Endometrial microvascular endothelial cells (primary cell): ENCODE data around the gene SMIM7. TPM values are rescaled to one million over a fixed set of nuclear protein-coding genes. Genes with fewer than 3 reads are reported as not detected.
"Not testable (repeated sequence)": the region's sequence is repeated elsewhere in the genome, so short reads cannot be mapped to it uniquely, and the experiment has no call there.

Source experiments
- in situ Hi-C: cut with HindIII; loops from 2 replicates; pipeline ENCODE4 v1.10.0; 2017; ENCODE audit warnings: low sequenced_read_pairs, low pct_unique_long_range_greater_than_20kb; ENCODE audit errors: inconsistent ontology term
- total RNA-seq: library from RNA; depleted of rRNA; stranded (reverse); fragments of >200 nt; gene quantifications from one replicate; pipeline ENCODE4 v1.2.3, GENCODE V29; 2015; ENCODE audit errors: inconsistent ontology term

The SMIM7 gene
- total RNA-seq, 1 donor from 2014 or later: 114 TPM

DNA sequence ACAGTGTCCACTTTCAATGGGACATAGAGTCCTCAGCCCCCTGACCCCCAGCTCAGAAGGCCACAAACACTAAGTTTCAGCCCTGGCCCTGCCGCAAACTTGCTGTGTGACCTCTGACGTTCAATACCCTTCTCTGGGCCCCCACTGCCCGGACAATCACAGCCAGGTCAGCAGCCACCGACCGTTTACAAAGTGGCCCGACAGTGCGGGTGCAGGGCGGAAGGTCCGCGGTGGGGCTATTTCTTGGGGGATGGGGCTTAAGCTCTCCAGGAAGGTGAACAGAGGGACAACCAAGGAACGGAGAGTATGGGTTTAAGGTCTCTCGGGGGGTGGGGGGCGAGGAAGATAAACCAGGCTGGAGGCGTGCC lies 496 bp downstream of the SMIM7 start:
- in situ Hi-C loops: no loop called here

DNA sequence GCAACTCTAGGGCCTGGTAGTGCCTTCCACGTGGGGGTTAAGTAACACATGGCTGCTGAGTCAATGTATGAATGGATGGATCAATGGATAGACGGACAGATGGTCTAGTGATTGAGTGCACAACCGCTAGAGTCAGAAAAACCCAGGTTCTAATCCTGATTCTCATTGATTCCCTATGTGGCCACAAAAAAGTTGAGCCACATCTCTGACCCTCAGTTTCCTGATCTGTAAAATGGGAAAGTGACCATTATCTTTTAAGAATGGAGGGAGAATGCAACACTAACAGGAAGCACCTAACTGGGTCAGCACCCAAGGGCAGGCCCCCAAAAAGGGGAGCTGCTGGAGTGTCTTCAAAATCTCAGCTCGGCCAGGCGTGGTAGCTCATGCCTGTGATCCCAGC lies 2.6 kb downstream of the SMIM7 start:
- in situ Hi-C loops: no loop called here

DNA sequence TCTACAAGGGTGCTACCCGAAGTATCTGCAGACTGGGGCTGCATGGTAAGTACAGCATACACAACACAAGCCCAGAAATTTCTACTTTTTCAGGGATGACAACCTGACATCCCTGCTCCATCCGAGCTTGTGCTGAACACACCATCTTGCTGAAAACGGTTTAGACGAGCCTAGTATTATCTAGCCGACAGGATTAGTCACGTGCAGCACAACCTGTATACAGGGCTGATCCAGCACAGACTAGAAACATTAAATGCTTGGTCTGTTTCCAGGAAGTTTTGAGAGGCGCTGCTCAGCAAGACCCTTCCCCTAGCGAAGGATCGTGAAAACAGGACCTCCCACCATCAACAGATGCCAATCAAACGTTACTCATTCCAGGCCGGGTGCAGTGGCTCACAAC lies 4.2 kb downstream of the SMIM7 start:
- in situ Hi-C loops: no loop called here

DNA sequence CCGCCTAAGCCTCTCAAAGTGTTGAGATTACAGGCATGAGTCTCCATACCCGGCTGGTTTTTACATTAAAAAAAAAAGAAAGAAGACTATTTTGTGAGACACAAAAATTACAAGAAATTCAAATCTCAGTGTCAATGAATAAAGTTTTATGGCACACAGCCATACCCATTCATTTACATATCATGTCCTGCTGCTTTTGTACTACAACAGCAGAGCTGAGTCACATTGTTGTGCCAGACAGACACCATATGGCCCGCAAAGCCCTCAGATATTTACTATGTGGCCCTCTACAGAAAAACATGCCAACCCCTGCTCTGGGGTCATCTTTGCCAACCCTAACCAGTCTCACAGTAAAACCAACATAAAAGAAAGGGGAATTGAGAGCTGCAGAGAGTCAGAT lies 5.3 kb downstream of the SMIM7 start:
- in situ Hi-C loops: no loop called here

DNA sequence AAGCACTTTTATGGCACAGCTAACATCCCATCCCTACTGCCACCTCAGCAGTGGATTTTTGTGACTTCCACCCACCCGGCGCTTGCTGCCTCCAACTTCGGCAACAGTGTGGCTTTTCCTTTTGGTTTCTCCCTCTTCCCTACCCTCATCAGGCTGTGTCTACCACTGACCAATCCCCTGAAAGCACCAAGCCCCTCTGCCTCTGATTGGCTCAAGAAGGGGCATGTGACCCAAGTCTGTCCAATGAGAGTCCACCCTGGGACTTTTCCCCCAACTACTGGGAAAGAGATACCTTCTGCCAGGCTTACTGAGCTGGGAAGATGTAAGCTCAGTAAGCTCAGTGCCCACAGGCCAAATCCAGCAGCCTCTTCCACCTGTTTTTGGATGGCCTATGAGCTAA lies 5.8 kb downstream of the SMIM7 start:
- in situ Hi-C loops: no loop called here

DNA sequence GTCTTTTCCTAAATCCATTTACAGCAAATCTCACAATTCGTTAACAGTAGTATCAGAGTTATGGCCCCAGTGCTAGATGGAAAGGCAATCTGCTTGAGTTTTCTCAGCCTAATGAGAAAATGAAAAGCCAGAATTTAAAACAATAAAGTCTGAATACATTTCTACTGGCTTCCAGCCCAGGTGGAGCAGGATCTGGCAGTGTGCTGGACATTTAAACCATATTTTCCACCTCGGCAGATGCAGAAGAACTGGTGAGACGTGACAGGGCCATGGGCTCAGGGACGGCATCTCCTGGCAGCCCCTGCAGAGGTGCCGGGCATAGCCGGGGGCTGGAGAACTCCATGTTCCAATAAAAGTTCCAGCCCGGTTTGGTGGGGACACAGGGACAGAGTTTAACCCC lies 7.1 kb downstream of the SMIM7 start:
- in situ Hi-C loops: no loop called here

DNA sequence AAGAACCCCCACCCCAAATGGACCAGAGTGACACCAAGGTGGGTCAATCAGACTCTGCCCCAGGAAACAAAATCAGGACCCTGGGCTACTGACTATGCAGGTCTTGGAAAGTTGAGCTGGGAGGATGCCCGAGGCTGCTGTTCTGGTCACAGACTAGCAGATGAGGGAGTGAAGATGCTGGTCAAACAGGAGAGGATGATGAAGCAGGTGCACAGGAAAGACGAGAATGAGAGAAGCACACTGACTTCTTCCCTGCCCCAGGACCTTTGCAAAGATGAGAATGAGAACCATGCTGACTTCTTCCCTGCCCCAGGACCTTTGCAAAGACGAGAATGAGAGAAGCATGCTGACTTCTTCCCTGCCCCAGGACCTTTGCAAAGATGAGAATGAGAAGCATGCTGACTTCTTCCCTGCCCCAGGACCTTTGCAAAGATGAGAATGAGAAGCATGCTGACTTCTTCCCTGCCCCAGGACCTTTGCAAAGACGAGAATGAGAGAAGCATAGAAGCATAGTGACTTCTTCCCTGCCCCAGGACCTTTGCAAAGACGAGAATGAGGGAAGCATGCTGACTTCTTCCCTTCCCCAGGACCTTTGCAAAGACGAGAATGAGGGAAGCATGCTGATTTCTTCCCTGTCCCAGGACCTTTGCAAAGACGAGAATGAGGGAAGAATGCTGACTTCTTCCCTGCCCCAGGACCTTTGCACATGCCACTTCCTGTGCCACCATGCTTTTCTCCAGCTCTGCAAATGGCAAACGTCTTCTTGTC lies 8.3 kb downstream of the SMIM7 start:
- in situ Hi-C loops: not testable (repeated sequence)

DNA sequence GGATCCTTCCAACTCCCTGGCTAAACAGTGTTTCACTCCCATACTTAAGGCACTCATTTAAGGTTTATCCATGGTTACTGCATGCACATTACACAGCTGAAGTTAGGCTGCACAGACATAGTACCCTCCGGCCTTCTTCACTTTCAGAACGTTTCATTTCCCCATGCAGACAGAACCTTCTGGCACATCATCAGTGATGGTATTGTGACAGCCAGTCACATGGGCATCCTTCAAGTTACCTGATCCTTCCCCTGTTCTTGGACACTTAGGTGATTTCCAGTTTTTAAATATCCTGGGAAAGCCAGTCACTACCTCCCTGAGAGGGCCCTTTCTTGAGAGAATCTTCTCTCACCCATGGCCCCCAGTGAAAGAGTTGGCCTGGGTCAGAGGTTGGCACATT lies 9.1 kb downstream of the SMIM7 start:
- in situ Hi-C loops: no loop called here

DNA sequence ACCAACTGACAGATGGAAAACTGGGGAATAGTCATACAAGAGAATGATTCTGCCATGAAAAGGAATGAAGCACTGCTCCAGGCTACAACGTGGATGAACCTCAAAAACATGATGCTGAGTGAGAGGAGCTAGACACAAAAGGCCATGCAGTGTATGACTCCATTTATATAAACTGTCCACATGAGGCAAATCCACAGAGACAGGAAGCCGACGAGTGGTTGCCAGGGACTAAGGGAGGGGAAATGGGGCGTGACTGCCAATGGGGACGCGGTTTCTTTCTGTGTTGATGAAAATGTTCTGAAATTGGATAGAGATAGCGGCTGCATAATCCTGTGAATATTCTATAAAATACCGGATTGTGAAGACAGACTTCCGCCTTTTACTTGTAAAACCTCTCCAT lies 10.2 kb downstream of the SMIM7 start:
- in situ Hi-C loops: no loop called here

DNA sequence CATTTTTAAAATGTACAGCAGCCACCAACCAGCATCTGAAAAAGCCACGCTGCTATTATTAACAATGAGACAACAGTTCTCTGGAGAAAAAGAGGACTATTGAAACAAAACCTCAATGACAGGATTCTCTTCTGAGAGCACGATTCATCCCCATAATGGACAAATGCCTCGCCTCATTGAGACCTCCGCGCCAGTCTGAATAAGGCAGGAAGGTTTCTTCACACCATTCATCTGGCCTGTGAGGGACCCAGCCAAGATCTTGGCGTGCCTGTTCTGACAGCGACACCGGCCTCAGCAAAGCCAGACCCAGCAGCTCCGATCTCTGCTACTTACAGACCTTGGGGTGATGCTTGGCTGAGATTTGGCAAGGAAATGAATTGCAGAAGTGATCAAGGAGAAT lies 14.8 kb downstream of the SMIM7 start:
- in situ Hi-C loops: no loop called here

DNA sequence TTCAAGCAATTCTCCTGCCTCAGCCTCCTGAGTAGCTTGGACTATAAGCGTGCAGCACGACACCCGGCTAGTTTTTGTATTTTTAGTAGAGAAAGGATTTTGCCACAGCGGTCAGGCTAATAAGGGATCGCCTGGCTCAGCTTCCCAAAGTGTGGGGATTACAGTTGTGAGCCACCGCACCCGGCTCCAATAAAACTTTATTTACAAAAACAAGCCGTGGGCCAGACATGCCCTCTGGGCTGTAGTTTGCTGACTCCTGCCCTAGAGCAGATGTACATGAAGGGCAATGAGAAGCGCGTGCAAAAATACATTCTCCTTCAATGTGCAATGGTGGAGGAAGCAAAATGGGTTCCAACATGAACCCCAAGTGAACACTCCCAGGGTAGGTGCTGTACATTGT lies 18.2 kb downstream of the SMIM7 start:
- in situ Hi-C loops: no loop called here

DNA sequence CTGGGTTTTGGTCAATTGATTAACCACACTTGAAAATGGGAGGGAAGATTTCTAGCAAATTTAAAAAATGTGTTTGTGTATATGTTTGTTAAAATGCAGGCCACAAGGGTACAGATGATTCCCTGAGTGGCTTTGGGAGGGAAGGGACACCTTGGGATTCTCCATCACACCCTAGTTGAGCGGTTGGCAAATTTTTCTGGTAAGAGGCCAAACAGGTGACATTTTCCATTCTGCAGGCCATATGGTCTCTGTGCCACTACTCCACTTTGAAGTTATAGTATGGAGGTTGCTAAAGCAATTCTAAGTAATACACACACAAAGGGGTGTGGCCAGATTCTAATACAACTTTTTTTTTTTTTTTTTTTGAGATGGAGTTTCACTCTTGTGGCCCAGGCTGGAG lies 19.0 kb downstream of the SMIM7 start:
- in situ Hi-C loops: no loop called here

DNA sequence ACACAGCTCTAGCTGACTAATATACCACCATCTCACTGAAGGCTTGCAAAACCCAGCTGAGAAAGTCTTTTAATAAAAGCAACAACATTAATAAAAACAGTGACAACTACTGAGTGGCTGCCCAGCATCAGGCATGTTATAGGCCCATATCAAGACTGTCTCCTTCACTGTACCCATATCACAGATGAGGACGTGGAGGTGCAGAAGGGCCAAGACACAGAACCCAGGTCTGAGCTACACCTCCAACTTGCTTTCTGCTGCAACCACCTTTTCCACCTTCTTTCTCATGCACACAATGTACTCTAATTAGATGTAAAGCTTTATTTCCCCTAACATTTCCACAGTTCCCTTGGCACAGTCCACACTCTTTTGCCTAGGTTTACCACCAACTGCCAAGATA lies 21.3 kb downstream of the SMIM7 start:
- in situ Hi-C loops: no loop called here

DNA sequence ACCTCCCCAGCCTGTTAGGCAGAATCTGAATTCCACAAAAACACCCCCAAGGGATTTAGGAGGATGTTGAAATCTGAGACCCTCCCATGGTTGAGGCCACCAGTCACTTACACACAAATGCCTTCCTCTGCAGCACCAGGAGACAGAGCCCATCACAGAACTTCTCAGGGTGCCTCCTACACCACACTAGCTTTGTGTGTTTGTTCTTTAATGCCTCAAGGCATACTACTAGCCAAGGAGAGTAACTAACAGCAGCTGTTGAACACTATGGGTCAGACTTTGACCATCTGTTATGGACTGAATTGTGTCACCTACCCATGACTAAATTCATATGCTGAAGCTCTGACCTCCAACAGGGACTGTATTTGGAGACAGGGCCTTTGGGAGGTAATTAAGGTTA lies 22.4 kb downstream of the SMIM7 start:
- in situ Hi-C loops: no loop called here

DNA sequence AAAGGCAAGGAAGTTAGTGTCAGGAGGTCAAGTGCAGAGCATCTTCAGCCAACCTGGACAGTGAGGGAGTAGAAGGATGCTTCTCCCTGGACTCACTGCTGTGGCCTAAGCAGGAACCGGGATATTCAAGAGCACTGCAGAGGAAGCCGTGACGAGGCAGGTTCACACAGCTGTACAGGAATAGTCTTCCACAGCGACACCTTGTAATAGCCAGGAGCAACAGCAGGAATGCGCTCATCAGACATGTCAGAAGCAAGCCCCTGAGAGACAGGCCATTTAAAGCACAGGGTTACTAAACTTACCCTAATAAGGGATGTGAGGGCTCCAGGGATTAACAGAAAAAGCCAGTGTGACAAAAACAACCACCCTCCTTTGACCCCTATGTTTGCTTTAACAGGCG lies 28.5 kb downstream of the SMIM7 start:
- in situ Hi-C loops: no loop called here

DNA sequence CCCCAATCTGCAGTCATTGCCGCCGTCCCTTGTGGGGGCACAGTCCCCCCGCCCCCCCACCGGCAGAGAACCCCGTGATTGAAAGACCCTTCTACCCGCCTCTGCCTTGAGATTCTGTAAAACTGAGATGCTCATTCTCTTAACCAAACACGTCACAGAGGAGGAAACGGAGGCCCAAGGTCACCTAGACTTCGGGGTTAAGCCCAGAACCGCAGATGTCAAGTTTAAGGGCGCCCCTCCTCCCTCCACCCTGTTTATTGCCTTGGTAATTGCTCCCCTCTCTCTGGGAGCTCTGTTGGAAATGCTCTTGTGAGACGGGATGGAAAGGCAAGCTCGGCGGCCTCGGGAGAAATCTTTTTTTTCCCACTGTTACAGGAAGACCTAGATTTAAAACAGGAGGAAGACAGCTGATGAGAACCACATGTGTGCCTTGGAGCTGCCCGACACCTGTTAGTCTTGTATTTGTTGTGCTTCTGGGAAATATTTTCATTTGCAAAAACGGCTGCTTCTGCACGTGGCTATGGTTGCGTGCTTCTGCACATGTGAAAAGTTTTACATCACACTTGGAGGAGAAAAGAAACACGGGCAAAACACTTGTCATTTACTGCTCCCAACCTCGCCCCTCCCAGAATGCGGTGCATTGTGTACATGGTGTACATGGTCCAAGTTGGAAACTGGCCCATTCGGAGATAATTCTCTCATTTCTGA lies 30.8 kb downstream of the SMIM7 start:
- in situ Hi-C loops: no loop called here

DNA sequence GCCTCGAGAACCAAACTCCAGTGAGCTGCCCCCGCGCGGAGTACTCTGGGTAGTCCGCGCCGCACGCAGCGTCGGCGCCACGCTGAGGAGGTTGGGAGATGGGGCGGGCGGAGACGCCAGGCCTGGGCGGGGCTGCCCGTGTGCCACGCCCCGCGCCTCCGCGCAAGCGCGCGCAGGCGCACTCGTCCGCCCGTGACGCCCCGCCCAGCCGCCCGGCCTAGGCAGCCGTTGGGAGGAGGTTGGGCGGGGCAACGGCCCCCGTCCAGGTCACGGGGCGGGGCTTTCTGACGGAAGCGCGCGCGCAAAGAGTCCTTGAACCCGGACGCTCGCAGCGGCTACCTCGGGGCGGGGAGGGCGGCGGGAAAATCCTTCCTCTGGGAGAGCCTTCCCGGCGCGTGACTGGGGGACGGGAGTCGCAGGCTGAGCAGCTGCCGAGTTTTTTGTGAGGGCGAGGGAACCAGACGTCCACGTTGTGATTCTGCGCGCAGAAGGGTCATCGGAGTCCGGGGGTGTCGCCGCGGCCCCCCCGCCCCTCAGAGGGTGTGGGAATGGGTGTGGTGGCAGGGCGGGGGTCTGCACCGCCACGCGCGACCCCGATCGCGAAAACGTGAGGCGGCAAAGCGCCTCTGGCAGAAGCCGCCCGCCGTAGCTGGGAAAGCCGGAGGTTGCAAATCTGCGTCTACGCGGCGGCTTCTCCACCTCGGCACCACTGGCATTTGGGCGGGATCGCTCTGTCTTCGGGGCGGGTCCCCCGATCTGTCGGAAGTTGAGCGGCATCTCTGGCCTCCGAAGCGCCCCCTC lies 31.6 kb downstream of the SMIM7 start, which contains the start of gene MED26:
Gene MED26 (minus strand): TSS at position 22 of the 801 bp plus-strand sequence. CDS start 261 bp downstream, outside the sequence.
- in situ Hi-C loops: no loop called here

DNA sequence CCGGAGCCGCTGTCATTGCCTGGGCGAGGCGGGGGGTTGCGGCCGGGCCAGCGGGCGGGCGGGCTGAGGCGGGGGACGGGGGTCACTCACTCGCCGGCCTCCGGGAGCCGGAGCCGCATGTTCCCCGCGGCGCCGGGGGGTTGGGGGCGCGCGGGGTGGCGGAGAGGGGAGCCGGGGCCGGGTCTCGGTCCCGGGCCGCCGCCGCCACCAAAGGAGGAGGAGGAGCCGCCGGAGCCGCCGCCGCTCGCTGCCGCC lies 32.1 kb downstream of the SMIM7 start:
- in situ Hi-C loops: no loop called here

DNA sequence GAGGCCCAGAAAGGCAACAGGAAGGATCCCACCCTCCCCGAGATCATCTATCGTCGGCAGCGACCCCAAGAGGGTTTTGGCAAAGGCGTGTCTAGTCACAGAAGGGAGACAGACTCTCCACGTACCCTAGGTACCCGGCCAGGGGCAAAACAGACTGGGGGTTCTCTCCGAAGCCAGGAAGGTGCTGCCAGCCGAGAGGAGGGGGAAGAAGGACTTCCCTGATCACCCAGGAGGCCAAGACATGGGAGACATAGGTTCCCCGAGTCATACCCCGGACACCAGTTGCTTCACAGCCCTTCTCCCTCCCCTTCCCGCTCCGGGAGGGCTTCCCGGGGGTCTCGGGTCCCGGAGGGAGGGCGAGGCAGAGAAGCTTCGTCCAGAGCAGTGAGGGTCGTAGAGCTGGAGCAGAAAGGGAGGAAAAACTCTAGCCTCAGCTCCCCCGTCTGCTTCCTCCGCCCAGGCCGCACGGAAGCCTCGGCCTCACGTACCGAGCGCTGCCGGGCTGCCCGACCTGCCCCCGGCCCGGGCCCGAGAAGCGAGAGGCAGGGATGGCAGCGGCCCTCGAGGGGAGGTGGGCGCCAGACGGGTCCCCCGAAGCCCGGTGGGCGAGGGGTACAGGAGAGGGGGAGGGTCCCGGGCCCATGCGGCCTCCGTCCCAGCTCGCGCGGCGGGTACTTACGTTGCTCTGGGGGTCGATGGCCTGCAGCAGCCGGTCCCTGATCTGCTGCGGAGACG lies 32.6 kb downstream of the SMIM7 start:
- in situ Hi-C loops: no loop called here
